Measurements from ENCODE around the gene DBNL.
"Not testable (repeated sequence)": the region's sequence is repeated elsewhere in the genome, so short reads cannot be mapped to it uniquely, and the experiment has no call there.

- TF ChIP-seq CTCF, POLR2A (IDR thresholded peaks at IDR 0.05): not testable (repeated sequence)
Measured at GRCh38 chr7:44038553-44038952, 5.9 kb upstream of the DBNL start.
